ENCODE data around the gene MLANA.

Gene MLANA

DNA sequence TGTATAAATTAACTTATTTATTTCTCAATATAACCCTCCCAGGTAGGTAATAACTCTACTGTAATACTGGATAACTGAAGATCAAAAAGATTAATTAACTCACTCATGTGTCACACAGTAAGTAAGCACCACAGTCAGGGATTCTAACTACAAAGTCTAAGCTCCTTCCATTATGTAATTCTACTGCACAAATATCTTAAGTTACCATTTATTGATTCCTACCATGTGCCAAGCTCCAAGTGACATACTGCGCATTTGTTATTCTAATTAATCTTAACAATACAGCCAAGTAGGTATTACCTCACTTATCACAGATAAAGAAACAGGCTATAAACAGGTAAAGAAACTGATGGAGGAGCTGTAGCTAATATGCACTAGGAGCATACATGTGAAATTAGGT is 66.5 kb downstream of the MLANA start:
- no peak for DNase-seq (ENCODE audit: low read depth, low spot score)

DNA sequence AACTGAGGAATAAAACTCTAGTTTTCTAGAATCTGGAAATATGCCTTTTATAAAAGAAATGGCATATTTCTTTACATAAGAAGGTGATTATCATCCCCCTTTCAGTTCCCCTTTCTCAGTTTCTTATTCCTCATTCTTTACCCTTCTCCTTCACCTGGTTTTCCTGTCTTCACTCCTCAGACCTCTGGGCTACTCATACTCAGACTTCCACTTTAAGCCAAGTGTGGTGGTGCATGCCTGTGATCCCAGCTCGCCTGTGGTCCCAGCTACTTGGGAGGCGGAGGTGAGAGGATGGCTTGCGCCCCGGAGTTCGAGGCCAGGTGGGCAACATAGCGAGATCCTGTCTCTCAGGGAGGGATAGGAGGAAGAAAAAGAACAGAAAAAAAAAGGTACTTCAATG is 67.6 kb downstream of the MLANA start:
- DNase-seq (ENCODE audit: low read depth, low spot score): no peak

All from iPS DF 19.7 (cell line).